Activated T-helper 17 cell treated with anti-CD3 and anti-CD28 coated beads, Interleukin-2, amount 50 U/mL, for 72 hours (primary cell): ENCODE results near the gene RIPK3. TPM values are rescaled to one million over a fixed set of nuclear protein-coding genes. Genes with fewer than 3 reads are reported as not detected.

Source experiments
- ATAC-seq: fragments of 150-1000 bp; cut with Tn5 transposase; replicated peaks from 2 replicates; pipeline ENCODE4 v1.10.0; 2021; ENCODE audit warnings: mild to moderate bottlenecking, moderate library complexity
- H3K27ac Mint-ChIP-seq: one replicate; pipeline ENCODE4 v1.8.0; 2022; ENCODE audit warnings: mixed read lengths
- H3K27me3 Mint-ChIP-seq: one replicate; pipeline ENCODE4 v1.8.0; 2022; ENCODE audit warnings: mixed read lengths
- H3K36me3 Mint-ChIP-seq: one replicate; pipeline ENCODE4 v1.8.0; 2022; ENCODE audit warnings: low read depth, mild to moderate bottlenecking, mixed read lengths
- H3K4me1 Mint-ChIP-seq: one replicate; pipeline ENCODE4 v1.8.0; 2022; ENCODE audit warnings: mixed read lengths
- H3K4me3 Mint-ChIP-seq: one replicate; pipeline ENCODE4 v1.8.0; 2022; ENCODE audit warnings: mild to moderate bottlenecking, mixed read lengths
- H3K9me3 Mint-ChIP-seq: one replicate; pipeline ENCODE4 v1.8.0; 2022; ENCODE audit warnings: mixed read lengths
- total RNA-seq, 2 donors: library from RNA; stranded (reverse); gene quantifications; one replicate each; pipeline ENCODE4 v1.2.3, GENCODE V29; 2022

The RIPK3 gene
- total RNA-seq, 2 donors from 2014 or later: 12.9 to 17.4 TPM

DNA sequence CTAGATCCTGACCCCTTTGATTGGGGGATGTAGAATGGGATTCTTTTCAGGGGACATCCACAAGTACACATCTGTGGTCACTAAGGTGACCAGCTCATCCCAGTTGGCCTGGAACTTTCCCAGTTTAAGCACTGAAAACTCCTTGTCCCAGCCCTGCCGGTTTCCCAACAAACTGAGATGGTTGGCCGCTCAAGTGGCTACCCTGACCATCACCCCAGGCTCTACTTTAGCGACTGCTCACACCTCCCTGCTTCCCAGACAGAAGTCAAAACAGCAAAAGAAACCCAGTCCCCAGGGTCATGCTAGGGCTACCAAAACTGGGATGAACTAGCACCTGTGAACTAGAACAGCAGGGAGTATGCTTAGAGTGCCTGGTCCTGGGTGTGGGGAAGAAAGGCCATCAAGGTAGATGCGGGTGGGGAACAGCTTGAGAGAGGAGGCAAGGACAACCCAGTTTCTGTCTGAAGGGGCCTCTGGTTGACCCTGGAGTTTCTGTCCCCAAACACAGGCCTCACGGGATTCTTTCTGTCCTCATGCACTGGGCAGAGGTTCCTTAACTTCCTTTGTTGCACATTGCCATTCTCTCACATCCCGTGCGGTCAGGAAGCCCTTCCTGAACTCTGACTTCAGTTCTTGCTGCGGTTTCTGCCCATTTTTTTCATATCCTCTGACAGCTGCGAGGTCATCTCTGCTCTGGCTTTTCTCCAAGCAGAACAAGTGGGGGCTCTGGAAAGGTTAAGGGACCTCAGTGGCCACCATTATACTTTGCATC lies 26.9 kb downstream of the RIPK3 start:
- peak; percentile 13 for ATAC-seq
- H3K36me3 Mint-ChIP-seq: peaks cover 16% of the 10 kb centered on the region
- H3K27ac Mint-ChIP-seq: peak overlapping the region; percentile 86
- H3K4me3 Mint-ChIP-seq: peak overlapping the region; percentile 87
- peaks cover 55% of the 10 kb centered on the region for H3K4me1 Mint-ChIP-seq
- no peaks in the 10 kb centered on the region for H3K27me3 Mint-ChIP-seq
- no peaks in the 10 kb centered on the region for H3K9me3 Mint-ChIP-seq

DNA sequence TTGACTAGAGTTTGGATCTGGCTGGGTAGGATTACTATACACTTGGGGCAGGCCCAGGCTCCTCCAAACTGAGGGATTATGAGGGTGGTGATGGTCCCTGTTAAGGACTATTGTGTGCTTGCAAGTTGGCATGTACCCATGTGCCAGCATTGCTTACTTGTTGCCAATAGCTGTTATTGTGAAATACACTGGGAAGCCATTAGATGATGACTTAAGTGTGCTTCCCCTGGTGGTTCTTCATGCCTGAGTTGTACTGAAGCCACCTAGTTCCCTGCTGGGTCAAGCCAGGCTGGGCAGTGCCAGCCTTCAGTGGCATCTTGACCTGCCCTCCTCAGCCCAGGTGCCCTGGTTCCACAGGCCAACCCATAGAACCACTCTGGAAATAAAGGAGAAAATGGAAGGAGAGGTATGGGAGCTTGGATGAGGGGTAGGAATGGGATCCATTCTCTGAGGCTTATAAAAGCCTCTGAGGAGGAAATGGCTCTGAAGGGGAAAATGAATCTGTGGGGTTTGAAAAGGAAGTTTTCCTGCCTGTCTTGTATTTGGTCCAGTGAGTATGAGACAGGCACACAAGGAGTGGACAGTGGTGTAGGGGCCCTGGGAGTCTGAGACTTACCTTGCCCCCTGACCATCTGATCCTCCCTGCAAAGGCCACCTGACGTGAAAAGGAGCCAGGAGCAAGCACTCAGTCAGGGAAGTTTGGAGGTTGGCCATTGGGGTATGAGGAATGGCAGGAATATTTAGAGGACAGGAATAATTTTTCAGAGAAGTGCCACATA lies 27.8 kb downstream of the RIPK3 start:
- peaks cover 53% of the 10 kb centered on the region for H3K4me1 Mint-ChIP-seq
- no peak for ATAC-seq

DNA sequence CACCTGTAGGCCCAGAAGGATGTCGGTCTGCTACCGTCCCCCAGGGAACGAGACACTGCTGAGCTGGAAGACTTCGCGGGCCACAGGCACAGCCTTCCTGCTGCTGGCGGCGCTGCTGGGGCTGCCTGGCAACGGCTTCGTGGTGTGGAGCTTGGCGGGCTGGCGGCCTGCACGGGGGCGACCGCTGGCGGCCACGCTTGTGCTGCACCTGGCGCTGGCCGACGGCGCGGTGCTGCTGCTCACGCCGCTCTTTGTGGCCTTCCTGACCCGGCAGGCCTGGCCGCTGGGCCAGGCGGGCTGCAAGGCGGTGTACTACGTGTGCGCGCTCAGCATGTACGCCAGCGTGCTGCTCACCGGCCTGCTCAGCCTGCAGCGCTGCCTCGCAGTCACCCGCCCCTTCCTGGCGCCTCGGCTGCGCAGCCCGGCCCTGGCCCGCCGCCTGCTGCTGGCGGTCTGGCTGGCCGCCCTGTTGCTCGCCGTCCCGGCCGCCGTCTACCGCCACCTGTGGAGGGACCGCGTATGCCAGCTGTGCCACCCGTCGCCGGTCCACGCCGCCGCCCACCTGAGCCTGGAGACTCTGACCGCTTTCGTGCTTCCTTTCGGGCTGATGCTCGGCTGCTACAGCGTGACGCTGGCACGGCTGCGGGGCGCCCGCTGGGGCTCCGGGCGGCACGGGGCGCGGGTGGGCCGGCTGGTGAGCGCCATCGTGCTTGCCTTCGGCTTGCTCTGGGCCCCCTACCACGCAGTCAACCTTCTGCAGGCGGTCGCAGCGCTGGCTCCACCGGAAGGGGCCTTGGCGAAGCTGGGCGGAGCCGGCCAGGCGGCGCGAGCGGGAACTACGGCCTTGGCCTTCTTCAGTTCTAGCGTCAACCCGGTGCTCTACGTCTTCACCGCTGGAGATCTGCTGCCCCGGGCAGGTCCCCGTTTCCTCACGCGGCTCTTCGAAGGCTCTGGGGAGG lies 28.9 kb downstream of the RIPK3 start, which contains the start of gene LTB4R:
Gene LTB4R, plus strand, starts transcription at position 857 of the 959 bp plus-strand sequence. CDS start 4,150 bp downstream, outside the sequence.
- Mint-ChIP-seq H3K9me3 (no peaks in the 10 kb centered on the region), H3K4me1 (peaks cover 52% of the 10 kb centered on the region), H3K27me3 (no peaks in the 10 kb centered on the region), H3K4me3 (peak within 1 kb of the TSS; percentile 87), H3K36me3 (peaks cover 36% of the 10 kb centered on the region), H3K27ac (peak within 1 kb of the TSS; percentile 86)
- peak; percentile 81 for ATAC-seq

More for the DNA sequence above, 27.8 kb downstream of the RIPK3 start:
- H3K27ac Mint-ChIP-seq: peak overlapping the region; percentile 86
- peak overlapping the region; percentile 87 for H3K4me3 Mint-ChIP-seq
- H3K27me3 Mint-ChIP-seq: no peaks in the 10 kb centered on the region
- no peaks in the 10 kb centered on the region for H3K9me3 Mint-ChIP-seq
- H3K36me3 Mint-ChIP-seq: peaks cover 25% of the 10 kb centered on the region

GRCh38 chr14:24310265-24310645 lies 29.5 kb downstream of the RIPK3 start:
- no peaks in the 10 kb centered on the region for H3K27me3 Mint-ChIP-seq
- ATAC-seq: no peak
- H3K9me3 Mint-ChIP-seq: no peaks in the 10 kb centered on the region
- H3K27ac Mint-ChIP-seq: peak overlapping the region; percentile 50
- H3K36me3 Mint-ChIP-seq: peaks cover 43% of the 10 kb centered on the region
- H3K4me1 Mint-ChIP-seq: peaks cover 52% of the 10 kb centered on the region
- H3K4me3 Mint-ChIP-seq: peak overlapping the region; percentile 87

- ATAC-seq: no peak
- Mint-ChIP-seq H3K36me3 (peaks cover 48% of the 10 kb centered on the region), H3K4me3 (peak within 1 kb of the TSS; percentile 87), H3K27ac (peak within 1 kb of the TSS; percentile 51), H3K27me3 (no peaks in the 10 kb centered on the region), H3K4me1 (peaks cover 52% of the 10 kb centered on the region), H3K9me3 (no peaks in the 10 kb centered on the region)
Measured at GRCh38 chr14:24309538-24310264, 30.1 kb downstream of the RIPK3 start, which contains the start of gene LTB4R2. Gene LTB4R2 (plus strand): TSS chr14:24310140. CDS start chr14:24310665, 525 bp downstream.

DNA sequence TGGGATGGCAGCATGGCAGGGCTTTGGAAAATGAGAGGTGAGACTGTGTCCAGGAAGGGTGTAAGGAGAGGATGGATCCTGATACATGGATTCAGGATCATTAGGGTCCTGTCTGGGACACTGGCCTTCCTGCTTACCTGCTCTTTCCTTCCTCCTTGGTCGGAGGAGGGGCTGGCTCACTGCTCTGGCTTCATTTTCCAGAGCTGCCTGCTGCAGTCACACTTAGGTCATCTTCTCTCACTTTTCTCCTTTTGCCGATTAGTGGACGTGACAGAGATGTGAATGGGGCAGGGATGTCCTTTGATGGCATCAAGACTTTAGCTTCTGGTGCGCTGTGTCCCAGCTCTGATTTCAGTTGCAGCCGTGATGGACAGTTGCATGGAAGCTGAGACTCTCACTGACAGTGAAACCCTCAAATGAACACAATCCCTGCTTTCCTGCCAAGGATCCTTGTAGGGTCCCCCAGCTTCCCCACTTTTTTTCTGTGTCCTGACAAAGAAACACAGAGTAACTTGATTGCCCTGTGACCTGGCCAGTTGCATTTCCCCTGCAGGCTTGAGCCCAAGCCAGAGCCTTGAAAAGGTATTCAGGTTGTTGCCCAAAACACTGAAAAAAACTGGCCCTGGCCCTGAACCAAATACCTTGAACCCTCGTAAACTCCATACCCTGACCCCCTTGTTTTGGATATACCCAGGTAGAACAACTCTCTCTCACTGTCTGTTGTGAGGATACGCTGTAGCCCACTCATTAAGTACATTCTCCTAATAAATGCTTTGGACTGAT lies 31.3 kb downstream of the RIPK3 start:
- Mint-ChIP-seq H3K36me3 (peaks cover 60% of the 10 kb centered on the region), H3K4me3 (no peak overlapping the region), H3K9me3 (no peaks in the 10 kb centered on the region), H3K27ac (peak overlapping the region; percentile 68), H3K27me3 (no peaks in the 10 kb centered on the region), H3K4me1 (peaks cover 41% of the 10 kb centered on the region)
- ATAC-seq: no peak

GRCh38 chr14:24307575-24308341 lies 32.0 kb downstream of the RIPK3 start, which contains the start of gene CIDEB:
Gene CIDEB (minus strand): TSS chr14:24307977. CDS start chr14:24307858, 119 bp downstream.
- Mint-ChIP-seq H3K4me3 (no peak within 1 kb of the TSS), H3K27me3 (no peaks in the 10 kb centered on the region), H3K27ac (peak within 1 kb of the TSS; percentile 68), H3K4me1 (peaks cover 35% of the 10 kb centered on the region), H3K9me3 (no peaks in the 10 kb centered on the region), H3K36me3 (peaks cover 68% of the 10 kb centered on the region)
- ATAC-seq: peak; percentile 27

DNA sequence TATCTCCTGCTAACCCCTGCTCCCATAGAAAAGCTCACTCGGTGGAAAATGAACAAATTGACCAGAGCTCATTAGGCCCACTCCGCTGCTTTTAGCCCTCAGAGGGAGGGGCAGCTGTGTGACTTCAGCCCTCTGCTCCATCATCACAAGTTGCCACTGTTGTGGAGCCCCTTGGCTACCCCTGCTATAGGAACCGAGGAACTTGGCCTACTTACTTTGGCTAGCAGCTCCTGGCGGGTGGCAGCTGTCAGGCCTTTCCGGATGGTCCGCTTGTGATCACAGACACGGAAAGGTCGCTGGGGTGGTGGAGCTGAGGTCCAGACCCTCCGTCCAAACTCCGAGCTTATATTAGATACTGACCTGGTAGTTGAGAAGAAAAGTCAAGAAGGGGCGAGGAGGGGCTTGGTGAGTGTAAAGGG lies 32.6 kb downstream of the RIPK3 start:
- Mint-ChIP-seq H3K4me3 (no peak overlapping the region), H3K4me1 (peaks cover 29% of the 10 kb centered on the region), H3K27ac (peak overlapping the region; percentile 68), H3K36me3 (peaks cover 74% of the 10 kb centered on the region), H3K27me3 (no peaks in the 10 kb centered on the region), H3K9me3 (no peaks in the 10 kb centered on the region)
- no peak for ATAC-seq

DNA sequence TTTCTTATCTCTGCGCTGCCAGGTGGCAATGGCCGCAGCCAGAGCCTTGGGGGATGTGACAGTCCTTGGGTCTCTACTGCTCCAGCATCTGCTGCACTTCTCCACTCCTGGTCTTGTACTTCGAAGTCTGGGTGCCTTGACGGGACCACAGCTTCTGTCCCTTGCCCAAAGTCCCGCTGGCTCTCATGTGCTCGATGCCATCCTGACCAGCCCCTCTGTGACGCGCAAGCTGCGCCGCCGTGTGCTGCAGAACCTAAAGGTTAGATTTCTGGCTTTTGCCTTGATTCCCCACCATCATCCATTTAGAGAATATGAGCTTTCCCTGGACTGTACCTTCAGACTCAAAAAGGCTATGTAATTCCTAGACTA lies 35.8 kb downstream of the RIPK3 start:
- H3K27ac Mint-ChIP-seq: no peak overlapping the region
- H3K4me3 Mint-ChIP-seq: no peak overlapping the region
- H3K27me3 Mint-ChIP-seq: no peaks in the 10 kb centered on the region
- H3K9me3 Mint-ChIP-seq: no peaks in the 10 kb centered on the region
- peaks cover 21% of the 10 kb centered on the region for H3K4me1 Mint-ChIP-seq
- ATAC-seq: no peak
- peaks cover 89% of the 10 kb centered on the region for H3K36me3 Mint-ChIP-seq

GRCh38 chr14:24300326-24300980 lies 39.3 kb downstream of the RIPK3 start:
- H3K4me1 Mint-ChIP-seq: peaks cover 24% of the 10 kb centered on the region
- no peak overlapping the region for H3K27ac Mint-ChIP-seq
- no peaks in the 10 kb centered on the region for H3K27me3 Mint-ChIP-seq
- H3K36me3 Mint-ChIP-seq: peaks cover 69% of the 10 kb centered on the region
- peak overlapping the region; percentile 95 for H3K4me3 Mint-ChIP-seq
- H3K9me3 Mint-ChIP-seq: no peaks in the 10 kb centered on the region
- no peak for ATAC-seq

DNA sequence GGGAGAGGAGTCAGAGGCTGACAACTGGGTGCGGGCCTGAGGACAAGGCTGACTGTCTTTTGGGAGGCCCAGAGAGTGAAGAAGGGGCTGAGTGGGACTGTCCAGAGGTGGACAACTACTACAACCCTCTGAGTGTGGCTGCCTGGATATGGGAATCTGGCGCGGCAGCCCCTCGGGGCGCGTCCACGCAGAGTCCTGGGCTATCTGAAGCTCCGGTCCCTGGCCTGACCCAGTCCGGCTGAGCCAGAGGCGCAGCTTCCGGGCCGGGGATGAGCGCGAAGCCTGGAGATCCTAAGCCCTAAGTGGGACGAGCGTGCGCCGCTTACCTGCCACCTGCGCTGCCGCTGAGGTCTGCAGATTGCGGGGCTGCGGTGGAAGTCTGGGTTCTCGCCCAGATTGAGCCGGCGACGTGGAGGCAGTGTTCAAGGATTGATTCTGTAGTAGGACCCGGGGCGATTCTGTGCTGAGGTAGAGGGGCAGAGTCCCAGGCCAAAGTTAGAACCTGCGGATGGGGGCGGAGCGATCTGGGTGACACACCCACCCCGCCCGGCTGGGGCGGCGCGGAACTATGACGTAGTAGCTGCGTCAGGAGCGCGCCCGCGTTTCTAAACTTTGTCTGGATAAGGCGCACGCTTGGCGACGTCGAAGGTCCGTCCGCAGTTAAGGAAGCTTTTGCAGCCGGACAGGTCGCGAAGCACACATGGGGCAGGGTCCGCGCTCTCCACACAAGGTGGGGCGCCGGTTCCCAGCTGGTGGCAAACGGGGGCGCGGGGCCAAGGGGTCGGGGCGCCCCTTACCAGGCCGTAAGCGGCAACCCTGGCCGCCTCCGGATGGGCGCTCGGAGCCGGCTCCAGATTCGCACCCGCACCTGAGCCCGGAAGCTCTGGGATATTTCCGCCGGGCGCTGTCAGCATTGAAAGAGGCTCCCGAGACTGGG lies 40.3 kb downstream of the RIPK3 start, which contains the start of the genes DHRS1 and NOP9:
Gene DHRS1, minus strand, starts transcription at position 526 of the 937 bp plus-strand sequence. CDS start 674 bp downstream, outside the sequence.
Gene NOP9, plus strand, starts transcription at position 596 of the 937 bp plus-strand sequence. Its CDS starts 105 bp downstream, at position 701.
- H3K27ac Mint-ChIP-seq: peak within 1 kb of the TSS; percentile 96
- peak; percentile 84 for ATAC-seq
- no peaks in the 10 kb centered on the region for H3K9me3 Mint-ChIP-seq
- no peaks in the 10 kb centered on the region for H3K27me3 Mint-ChIP-seq
- H3K4me1 Mint-ChIP-seq: peaks cover 24% of the 10 kb centered on the region
- peak within 1 kb of the TSS; percentile 95 for H3K4me3 Mint-ChIP-seq
- H3K36me3 Mint-ChIP-seq: peaks cover 69% of the 10 kb centered on the region
